GM19397 (cell line): ENCODE results near the gene CD70.
A peak's percentile ranks its signal among the peaks of the same experiment; 100 is the strongest.
"Not testable (repeated sequence)": the region's sequence is repeated elsewhere in the genome, so short reads cannot be mapped to it uniquely, and the experiment has no call there.

Experiments
- ATAC-seq: cut with Tn5 transposase; IDR thresholded peaks from one replicate; pipeline ENCODE4 v1.9.1; 2021; ENCODE audit warnings: mild to moderate bottlenecking, moderate library complexity; ENCODE audit not compliant: unreplicated experiment

The CD70 gene

GRCh38 chr19:6590827-6591319, at the start of gene CD70:
Gene CD70, minus strand, starts transcription at chr19:6591150. Its CDS starts 148 bp downstream, at chr19:6591002.
- ATAC-seq, result peak; percentile 42

GRCh38 chr19:6640333-6640732, 49.4 kb upstream of the CD70 start:
- ATAC-seq, result not testable (repeated sequence)

- ATAC-seq, result no peak
Measured at GRCh38 chr19:6639439-6639838, 48.5 kb upstream of the CD70 start.

GRCh38 chr19:6633456-6633813, 42.5 kb upstream of the CD70 start:
- ATAC-seq, result not testable (repeated sequence)

- ATAC-seq, result not testable (repeated sequence)
Measured at GRCh38 chr19:6632747-6633455, 42.0 kb upstream of the CD70 start.

- no peak for ATAC-seq
Measured at GRCh38 chr19:6632002-6632621, 41.2 kb upstream of the CD70 start.

- ATAC-seq, result no peak
Measured at GRCh38 chr19:6626764-6627163, 35.8 kb upstream of the CD70 start.

GRCh38 chr19:6617374-6617773, 26.4 kb upstream of the CD70 start:
- ATAC-seq, result no peak

GRCh38 chr19:6616011-6616410, 25.1 kb upstream of the CD70 start:
- no peak for ATAC-seq

GRCh38 chr19:6613711-6614110, 22.8 kb upstream of the CD70 start:
- no peak for ATAC-seq

- no peak for ATAC-seq
Measured at GRCh38 chr19:6610934-6611852, 20.2 kb upstream of the CD70 start.

- no peak for ATAC-seq
Measured at GRCh38 chr19:6608940-6609339, 18.0 kb upstream of the CD70 start.

GRCh38 chr19:6608146-6608545, 17.2 kb upstream of the CD70 start:
- ATAC-seq, result not testable (repeated sequence)

GRCh38 chr19:6606276-6607070, 15.5 kb upstream of the CD70 start:
- not testable (repeated sequence) for ATAC-seq

GRCh38 chr19:6604906-6605305, 14.0 kb upstream of the CD70 start:
- no peak for ATAC-seq

- ATAC-seq, result no peak
Measured at GRCh38 chr19:6602729-6603114, 11.8 kb upstream of the CD70 start.

GRCh38 chr19:6601537-6602052, 10.6 kb upstream of the CD70 start:
- peak; percentile 87 for ATAC-seq

- ATAC-seq, result not testable (repeated sequence)
Measured at GRCh38 chr19:6600951-6601536, 10.1 kb upstream of the CD70 start.

GRCh38 chr19:6599866-6600454, 9.0 kb upstream of the CD70 start:
- ATAC-seq, result no peak
